Erythroblast (primary cell): ENCODE measurements around the gene EGLN3.
"Not testable (repeated sequence)": the region's sequence is repeated elsewhere in the genome, so short reads cannot be mapped to it uniquely, and the experiment has no call there.

ENCODE experiments used
- DNase-seq, 2 experiments: peaks; one replicate each; lab custom pipeline; 2025; lab: John Stamatoyannopoulos, UW
- GATA1 ChIP-seq: IDR thresholded peaks from 2 replicates; pipeline ENCODE4 v1.6.1; 2011; ENCODE audit warnings: low read depth, mild to moderate bottlenecking, control low read depth, low read length, moderate library complexity
- POLR2A ChIP-seq: IDR thresholded peaks from 2 replicates; pipeline ENCODE4 v1.6.1; 2011; ENCODE audit warnings: mild to moderate bottlenecking, low read length

Gene EGLN3

DNA sequence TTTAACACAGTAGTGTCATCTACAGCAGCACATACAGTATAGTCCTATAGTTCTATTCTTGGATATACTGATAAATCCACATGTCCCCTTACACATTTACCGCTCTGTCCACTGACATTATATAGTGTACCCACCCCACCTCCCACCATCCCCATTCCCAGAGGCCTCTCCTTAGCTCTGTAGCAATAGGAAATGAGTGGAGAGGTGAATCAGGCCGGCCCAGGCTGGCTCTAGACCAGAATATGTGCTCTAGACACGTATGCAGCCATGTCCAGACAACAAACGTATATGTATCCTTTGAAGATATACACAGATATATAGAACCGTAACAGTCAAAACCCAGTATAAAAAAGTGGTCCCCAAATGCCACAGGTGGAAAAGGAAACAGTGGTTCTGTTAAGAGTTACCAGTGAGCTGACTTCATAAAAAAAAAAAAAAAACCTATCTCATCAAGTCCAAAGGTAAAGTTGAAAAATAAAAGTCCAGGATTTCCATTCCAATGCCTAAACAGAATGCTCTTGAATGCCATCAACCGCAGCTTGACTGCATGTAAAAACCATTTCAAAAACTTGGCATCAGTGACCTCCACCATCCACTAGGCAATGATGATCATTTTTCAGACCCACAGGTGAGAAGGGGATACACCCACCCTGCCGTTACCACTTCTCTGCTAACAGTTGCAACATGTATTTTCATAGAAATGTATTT lies 16.7 kb downstream of the EGLN3 start:
- DNase-seq = no peak
- TF ChIP-seq POLR2A (no peak), GATA1 (no peak)

DNA sequence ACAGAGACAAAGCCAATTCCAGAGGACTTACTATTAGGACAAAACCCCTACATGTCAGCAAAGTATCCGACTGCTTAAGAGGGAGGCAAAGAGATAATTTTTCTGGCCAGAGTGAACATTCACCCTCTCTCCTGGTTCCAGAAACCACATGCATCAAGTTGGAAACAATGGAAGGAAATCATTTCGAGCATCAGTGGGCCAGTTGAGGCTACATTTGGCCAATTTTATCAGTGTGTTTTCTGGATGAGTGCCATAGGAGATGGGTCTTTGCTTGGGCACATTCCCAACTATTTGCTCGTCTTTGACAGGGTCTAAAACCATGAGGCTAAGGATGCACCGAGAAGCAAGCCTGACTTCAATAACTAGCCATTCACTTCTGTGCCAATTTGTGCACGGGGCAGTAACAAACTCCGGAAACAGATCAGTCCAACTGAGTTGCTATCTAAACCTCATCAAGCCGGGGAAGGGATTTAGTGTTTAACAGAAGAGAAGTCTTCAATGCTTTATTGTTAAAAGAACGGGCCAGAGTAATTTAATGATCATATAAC lies 17.4 kb downstream of the EGLN3 start:
- no peak for DNase-seq
- TF ChIP-seq POLR2A (no peak), GATA1 (no peak)

DNA sequence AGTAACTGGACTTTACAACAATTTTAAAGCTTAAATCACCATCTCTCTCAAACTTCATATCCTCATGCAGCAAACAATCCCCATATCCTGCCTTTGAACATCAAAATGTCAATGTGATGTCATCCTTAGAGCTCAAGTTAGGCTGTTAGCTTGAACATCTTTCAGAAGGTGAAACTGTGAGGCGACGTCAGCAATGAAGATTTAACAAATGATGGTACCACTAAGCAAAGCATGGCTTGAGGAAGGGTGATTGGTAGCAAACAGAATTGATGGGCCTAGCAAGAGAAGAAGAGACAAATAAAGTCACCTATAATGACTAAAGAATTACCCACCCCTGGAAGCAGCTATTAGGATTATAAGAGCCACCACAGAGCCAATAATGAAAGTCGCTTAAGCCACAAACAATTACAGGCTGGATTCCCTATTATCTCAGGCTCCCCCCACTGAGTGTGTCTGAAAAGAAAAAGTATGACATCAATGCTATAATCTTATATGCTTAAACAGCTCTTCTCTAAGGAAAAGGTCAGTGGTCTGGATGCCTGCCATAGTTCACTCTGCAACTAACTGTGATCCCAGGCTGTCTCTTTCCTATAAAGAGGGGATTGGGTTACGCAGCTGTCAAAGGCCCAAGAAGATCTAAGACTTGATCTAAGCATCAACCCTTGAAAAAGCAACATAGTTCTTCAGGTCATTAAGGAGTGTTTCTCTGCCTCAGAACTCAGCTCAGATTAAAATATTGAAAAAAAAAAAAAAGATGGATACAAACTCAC lies 18.1 kb downstream of the EGLN3 start:
- TF ChIP-seq GATA1 = no peak
- no peak for TF ChIP-seq POLR2A
- DNase-seq = no peak

DNA sequence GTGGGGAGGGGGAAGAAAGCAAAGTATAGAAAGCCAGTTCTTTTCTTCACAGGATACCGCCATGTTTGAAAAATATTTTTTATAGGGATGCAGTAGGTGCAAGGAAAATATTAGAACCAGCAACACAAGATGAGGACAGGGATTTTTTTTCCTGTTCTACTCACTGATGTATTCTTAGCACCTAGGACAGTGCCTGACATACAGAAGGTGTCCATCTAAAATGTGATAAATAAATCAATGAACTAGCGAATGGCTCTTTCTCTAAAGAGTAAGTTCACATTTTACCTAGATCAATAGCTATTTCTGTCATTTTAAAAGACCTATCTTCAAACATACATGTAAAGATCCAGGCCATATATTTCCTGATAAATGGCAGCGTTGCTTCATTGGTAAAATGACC lies 18.8 kb downstream of the EGLN3 start:
- DNase-seq = no peak
- TF ChIP-seq GATA1 = no peak
- no peak for TF ChIP-seq POLR2A

DNA sequence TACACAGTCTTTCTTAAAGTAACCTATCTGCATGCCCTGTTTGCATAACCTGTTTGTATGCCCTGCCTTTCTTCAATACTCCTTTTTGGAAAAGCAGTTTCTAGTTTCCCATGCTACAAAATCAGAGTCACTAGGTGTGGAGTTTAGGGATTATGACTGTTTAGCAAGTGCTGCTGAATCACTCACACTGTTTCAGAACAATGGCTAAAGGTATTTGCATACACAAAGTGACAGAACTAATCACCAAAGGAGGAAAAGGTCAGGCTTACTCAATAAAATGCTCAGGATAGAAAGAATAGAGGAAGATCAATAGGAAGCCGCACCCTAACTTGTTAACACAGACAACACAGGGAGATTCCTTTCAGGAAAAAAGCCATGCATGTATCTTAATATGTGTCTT lies 19.4 kb downstream of the EGLN3 start:
- DNase-seq = no peak
- TF ChIP-seq GATA1 (no peak), POLR2A (no peak)

DNA sequence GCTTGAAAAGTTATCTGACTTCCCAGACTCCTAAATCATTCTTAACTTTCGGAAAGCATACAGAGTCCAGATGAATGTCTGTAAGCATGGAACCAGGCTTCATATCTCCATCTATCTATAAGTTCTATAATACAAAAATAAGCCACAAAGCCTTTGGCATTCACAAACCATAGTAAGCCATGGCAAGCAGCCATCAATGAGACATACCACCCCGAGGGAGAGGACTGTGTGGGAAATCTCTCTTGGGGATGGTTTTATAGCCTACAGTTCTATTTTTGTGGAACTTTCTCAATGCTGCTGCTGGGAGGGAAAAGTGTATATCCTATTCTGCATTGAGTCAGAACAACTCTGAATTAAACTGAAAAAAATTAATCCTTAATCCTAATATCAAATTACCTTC lies 20.4 kb downstream of the EGLN3 start:
- no peak for DNase-seq

DNA sequence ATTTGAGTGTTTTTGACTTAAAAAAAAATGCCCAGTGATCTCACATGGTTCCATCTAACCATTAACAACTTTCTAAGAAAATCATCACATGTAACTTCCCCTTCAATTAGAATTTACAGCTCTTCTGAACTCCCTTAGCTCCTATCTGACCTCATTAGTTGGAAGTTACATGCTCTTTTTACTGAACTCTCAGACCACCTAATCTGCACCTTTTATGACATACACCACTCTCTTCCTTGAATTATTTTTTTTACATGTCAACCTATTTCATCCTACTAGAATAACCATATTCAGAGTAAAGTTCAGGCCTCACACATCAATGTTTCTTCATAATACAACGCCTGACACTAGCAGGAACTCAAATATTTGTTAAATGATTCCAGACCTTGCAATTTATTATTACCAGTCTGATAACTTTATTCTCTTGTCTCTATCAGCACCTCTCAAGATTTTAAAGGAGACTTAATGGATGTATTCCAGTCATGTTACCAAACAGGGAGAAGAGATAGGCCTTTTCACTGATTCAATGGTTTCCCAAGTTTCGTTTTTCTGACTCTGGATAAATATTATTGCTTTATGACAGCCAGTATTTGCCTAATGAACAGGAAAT lies 21.0 kb downstream of the EGLN3 start:
- DNase-seq = no peak
- no peak for TF ChIP-seq POLR2A
- no peak for TF ChIP-seq GATA1

More for the DNA sequence above, 20.4 kb downstream of the EGLN3 start:
- TF ChIP-seq GATA1 = no peak

DNA sequence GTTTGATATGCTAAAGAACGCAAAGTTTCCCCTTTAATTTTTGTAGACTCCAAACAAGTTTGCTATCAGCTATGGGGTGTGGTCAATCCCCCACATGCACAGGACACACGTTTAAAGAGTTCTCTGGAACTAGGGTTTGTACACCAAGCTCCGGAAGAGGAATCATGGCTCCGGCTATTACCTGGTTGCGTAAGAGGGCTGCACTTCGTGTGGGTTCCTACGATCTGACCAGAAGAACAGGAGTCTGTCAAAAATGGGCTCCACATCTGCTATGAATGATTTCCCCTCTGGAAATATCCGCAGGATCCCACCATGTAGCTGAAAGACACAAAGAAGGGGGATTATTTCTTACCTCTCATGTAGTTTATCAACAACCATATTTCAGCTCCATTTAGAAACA lies 22.0 kb downstream of the EGLN3 start:
- TF ChIP-seq GATA1 = no peak
- no peak for TF ChIP-seq POLR2A
- no peak for DNase-seq

DNA sequence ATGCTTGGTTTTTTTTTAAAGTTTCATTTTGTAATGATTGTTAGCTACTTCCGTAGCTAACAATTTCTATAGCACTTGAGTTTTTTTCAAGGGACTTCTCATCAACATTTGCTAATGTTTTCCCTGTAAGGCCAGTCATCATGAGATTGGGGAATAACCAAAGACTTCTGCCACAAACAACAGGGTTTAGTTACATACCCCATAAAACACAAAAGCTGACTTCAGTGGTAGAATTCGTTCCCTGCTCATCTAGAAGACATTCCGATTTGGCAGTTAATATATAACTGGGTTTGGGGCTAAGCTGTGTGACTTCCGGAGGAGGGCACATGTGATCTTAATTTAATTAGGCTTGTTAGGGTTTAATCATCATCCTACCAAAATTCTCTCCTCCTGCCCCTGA lies 22.9 kb downstream of the EGLN3 start:
- no peak for DNase-seq
- TF ChIP-seq GATA1 = no peak
- no peak for TF ChIP-seq POLR2A

DNA sequence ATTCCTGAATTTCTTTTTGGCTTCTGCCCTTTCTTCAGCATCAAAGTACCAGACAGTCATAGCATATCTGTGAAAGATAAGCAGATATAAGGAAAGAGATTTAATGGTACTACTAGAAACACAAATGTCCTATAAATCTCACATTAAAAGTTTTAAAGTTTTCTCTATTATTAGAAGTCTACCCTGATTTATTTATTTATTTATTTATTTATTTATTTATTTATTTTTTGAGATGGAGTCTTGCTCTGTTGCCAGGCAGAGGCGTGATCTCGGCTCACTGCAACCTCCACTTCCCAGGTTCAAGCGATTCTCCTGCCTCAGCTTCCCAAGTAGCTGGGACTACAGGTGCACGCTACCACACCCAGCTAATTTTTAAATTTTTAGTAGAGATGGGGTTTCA lies 23.9 kb downstream of the EGLN3 start:
- DNase-seq = not testable (repeated sequence)

DNA sequence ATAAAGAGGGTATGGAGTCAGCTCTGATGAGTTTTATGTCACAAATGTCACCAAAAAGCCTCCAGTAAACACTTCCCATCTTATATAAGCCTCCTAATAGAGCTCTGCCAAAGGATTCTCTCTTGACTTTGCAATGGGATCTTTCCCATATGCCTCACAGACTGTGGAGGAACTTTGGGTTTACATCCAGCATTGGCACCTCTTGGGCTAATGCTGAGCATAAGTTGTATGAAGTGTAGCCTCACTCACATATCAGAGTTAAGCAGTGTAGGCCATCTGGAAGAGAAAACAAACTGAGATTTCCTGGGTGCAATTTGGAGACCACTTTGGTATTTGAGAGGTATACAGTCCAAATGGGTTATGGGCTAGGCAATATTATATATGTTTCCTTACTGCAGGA lies 24.9 kb downstream of the EGLN3 start:
- TF ChIP-seq POLR2A (no peak), GATA1 (no peak)
- DNase-seq = no peak

DNA sequence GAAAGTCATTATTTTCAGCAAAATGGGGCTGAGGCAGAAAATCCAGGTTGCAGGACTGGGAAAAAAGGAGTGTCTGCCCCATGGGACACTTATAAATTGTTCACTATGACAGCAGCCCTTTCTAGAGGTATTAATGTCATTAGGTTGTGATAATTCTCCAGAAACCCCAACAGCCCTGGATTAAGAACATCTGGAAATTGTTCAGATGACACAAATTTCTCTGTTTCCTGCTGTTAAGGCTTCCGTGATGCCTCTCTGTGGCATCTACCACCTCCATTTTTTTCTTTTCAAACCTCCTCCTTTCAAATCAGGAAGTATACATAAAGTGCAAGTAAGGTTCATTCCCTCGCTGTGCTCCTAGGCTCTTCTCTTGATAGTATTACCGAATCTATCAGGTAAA lies 25.6 kb downstream of the EGLN3 start:
- TF ChIP-seq POLR2A = no peak
- TF ChIP-seq GATA1 = no peak
- no peak for DNase-seq

DNA sequence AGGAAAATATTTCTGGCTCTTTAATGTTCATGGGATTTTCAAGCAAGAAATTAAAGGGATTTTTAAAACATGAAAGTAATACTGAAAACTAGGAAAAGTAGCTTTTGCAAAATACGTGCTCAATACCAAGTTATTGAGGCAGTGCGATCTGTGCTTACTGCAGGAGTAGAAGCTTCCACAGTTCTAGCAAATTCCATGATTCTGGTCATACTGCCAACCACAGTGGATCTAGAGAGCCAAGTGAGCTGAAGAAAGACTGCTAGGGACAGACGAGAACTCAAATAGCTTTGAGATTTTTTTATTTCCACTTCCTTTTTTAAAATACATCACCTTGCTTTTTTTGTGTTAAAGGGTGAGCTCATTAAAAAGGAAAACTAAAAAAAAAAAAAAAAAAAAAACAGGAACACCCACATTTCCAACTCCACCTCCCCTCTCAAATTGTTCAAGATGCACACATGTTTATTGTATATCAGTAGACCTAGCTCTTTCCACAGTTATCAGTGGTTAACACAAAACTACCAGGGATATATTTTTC lies 26.2 kb downstream of the EGLN3 start:
- DNase-seq = no peak
- TF ChIP-seq GATA1 (no peak), POLR2A (no peak)

DNA sequence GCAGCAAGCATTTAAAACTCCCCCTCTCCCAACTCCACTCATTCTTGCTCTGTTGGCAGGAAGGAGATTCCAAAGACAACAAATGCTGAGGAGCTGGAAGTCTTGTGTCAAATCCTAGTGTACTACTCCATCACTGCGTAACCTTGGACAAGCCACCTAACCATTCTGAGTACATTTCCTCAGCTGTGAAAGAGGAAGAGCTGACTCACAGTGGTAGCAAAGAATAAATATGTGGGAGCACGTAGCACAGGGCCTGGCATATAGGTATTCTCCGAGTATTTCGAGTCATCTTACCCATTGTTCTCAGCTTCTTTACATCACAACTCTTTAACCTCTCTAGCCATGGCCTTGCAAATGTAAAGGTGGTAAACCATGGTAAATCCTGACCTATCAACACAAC lies 28.7 kb downstream of the EGLN3 start:
- TF ChIP-seq POLR2A (no peak), GATA1 (no peak)
- no peak for DNase-seq
